ENCODE measurements around the gene SYTL3. TPM values are rescaled to one million over a fixed set of nuclear protein-coding genes. Genes with fewer than 3 reads are reported as not detected.

The SYTL3 gene
- total and polyA plus RNA-seq, 9 of the 15 experiments (the other 6 are each of a cell fraction or from before 2014, with no cell fraction given) = 0.04 to 0.46 (median 0.17) TPM; not detected in 1

DNA sequence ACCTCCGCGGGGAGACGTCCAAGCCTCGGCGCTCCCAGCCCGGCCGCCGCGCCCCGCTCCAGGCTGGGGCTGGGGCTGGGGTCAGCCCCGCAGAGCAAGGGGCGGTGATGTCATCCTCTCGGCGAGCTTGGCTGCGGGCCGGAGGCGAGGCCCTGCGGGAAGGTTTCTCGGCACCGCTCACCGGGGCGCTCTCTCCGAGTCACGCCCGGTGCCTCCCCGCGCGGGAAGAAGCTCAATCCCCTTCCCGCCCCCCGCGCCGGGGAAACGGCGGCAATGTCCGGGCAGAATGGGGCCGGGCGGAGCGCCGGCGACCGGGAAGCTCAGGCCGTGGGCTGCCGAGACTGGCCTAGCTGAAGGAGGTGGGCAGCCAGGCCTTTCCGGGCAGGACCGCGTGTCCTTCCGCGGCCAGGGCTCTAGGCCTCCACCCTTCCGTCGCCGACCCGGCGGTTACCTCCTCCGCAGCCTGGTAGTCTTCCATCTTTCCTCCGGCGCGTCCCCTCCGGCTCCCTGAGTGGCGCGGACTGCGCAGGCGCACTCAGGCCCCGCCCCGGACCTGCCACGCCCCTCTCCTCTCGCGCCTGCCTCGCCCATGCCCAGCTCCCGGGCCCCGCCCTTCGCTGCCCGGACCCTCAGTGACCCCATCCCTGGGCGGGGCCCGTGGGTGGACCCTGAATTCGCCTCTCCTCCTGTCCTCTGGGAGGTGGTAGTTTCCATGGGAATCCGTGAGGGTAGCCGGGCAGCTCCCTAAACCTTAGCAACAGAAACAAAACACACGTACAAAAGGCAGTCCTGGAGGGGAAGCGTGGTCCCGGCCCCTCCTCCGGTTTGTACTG is 5.4 kb upstream of the SYTL3 start, which contains the start of gene DYNLT1 (continued):
- TF ChIP-seq SIX5 (IDR thresholded peaks at IDR 0.05; ENCODE audit: borderline replicate concordance in 1 of 2, insufficient read depth in 1 of 2, low read depth in 1 of 2, low read length in 2 of 2) (no peak), PCBP2 (IDR thresholded peaks at IDR 0.05; ENCODE audit: low read depth, low read length, poor library complexity, severe bottlenecking) (no peak), DMBX1 (CRISPR knock-in tag; IDR thresholded peaks at IDR 0.05; ENCODE audit: borderline replicate concordance) (0 out of 2 replicates have a peak, but pooled peaks have one; percentile 31), ZNF184 (CRISPR knock-in tag; IDR thresholded peaks at IDR 0.05) (no peak), BMI1 (IDR thresholded peaks at IDR 0.05; ENCODE audit: low read length) (no peak), HNRNPLL (IDR thresholded peaks at IDR 0.05; ENCODE audit: low read depth, low read length, poor library complexity, severe bottlenecking) (peak; percentile 38), MYC (IDR thresholded peaks at IDR 0.05; ENCODE audit: low read depth, low read length) (peak; percentile 88), MYC (CRISPR knock-in tag; IDR thresholded peaks at IDR 0.05; ENCODE audit: borderline replicate concordance, low read depth) (peak; percentile 92; the same call in 1 of the 2 replicates), HSF4 (CRISPR knock-in tag; IDR thresholded peaks at IDR 0.05; ENCODE audit: borderline replicate concordance) (no peak), GABPA (tag; conservative IDR thresholded peaks at IDR 0.05; ENCODE audit: low read depth) (peak; percentile 83), ELF1 (tag; IDR thresholded peaks at IDR 0.05) (peak; percentile 29; the same call in 1 of the 2 replicates), SMC3 (conservative IDR thresholded peaks at IDR 0.05; ENCODE audit: insufficient read depth, low read depth, low read length) (no peak), TEAD4 (IDR thresholded peaks at IDR 0.05; ENCODE audit: low read length) (no peak; the same call in 1 of the 2 replicates), TEAD4 (CRISPR knock-in tag; IDR thresholded peaks at IDR 0.05; ENCODE audit: borderline replicate concordance) (no peak), LEF1 (IDR thresholded peaks at IDR 0.05) (no peak)
- TF ChIP-seq, protein P1, sequence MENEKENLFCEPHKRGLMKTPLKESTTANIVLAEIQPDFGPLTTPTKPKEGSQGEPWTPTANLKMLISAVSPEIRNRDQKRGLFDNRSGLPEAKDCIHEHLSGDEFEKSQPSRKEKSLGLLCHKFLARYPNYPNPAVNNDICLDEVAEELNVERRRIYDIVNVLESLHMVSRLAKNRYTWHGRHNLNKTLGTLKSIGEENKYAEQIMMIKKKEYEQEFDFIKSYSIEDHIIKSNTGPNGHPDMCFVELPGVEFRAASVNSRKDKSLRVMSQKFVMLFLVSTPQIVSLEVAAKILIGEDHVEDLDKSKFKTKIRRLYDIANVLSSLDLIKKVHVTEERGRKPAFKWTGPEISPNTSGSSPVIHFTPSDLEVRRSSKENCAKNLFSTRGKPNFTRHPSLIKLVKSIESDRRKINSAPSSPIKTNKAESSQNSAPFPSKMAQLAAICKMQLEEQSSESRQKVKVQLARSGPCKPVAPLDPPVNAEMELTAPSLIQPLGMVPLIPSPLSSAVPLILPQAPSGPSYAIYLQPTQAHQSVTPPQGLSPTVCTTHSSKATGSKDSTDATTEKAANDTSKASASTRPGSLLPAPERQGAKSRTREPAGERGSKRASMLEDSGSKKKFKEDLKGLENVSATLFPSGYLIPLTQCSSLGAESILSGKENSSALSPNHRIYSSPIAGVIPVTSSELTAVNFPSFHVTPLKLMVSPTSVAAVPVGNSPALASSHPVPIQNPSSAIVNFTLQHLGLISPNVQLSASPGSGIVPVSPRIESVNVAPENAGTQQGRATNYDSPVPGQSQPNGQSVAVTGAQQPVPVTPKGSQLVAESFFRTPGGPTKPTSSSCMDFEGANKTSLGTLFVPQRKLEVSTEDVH (IDR thresholded peaks at IDR 0.05; ENCODE audit: low read depth, partially characterized antibody) = peak; percentile 65
- TF ChIP-seq, protein P2, sequence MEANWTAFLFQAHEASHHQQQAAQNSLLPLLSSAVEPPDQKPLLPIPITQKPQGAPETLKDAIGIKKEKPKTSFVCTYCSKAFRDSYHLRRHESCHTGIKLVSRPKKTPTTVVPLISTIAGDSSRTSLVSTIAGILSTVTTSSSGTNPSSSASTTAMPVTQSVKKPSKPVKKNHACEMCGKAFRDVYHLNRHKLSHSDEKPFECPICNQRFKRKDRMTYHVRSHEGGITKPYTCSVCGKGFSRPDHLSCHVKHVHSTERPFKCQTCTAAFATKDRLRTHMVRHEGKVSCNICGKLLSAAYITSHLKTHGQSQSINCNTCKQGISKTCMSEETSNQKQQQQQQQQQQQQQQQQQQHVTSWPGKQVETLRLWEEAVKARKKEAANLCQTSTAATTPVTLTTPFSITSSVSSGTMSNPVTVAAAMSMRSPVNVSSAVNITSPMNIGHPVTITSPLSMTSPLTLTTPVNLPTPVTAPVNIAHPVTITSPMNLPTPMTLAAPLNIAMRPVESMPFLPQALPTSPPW (CRISPR knock-in tag; IDR thresholded peaks at IDR 0.05) = peak; percentile 81
- TF ChIP-seq, protein P3, sequence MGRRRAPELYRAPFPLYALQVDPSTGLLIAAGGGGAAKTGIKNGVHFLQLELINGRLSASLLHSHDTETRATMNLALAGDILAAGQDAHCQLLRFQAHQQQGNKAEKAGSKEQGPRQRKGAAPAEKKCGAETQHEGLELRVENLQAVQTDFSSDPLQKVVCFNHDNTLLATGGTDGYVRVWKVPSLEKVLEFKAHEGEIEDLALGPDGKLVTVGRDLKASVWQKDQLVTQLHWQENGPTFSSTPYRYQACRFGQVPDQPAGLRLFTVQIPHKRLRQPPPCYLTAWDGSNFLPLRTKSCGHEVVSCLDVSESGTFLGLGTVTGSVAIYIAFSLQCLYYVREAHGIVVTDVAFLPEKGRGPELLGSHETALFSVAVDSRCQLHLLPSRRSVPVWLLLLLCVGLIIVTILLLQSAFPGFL (CRISPR knock-in tag; IDR thresholded peaks at IDR 0.05) = no peak
- TF ChIP-seq, protein P4, sequence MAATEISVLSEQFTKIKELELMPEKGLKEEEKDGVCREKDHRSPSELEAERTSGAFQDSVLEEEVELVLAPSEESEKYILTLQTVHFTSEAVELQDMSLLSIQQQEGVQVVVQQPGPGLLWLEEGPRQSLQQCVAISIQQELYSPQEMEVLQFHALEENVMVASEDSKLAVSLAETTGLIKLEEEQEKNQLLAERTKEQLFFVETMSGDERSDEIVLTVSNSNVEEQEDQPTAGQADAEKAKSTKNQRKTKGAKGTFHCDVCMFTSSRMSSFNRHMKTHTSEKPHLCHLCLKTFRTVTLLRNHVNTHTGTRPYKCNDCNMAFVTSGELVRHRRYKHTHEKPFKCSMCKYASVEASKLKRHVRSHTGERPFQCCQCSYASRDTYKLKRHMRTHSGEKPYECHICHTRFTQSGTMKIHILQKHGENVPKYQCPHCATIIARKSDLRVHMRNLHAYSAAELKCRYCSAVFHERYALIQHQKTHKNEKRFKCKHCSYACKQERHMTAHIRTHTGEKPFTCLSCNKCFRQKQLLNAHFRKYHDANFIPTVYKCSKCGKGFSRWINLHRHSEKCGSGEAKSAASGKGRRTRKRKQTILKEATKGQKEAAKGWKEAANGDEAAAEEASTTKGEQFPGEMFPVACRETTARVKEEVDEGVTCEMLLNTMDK (IDR thresholded peaks at IDR 0.05; ENCODE audit: borderline replicate concordance, insufficient read depth, low read depth, low read length, poor library complexity, severe bottlenecking) = no peak

Measured in K562 (cell line).